Naive thymus-derived CD4-positive, alpha-beta T cell (primary cell): ENCODE results near the gene C2CD2. TPM values are rescaled to one million over a fixed set of nuclear protein-coding genes. Genes with fewer than 3 reads are reported as not detected.

Experiments
- ATAC-seq: fragments of 150-1000 bp; cut with Tn5 transposase; 2 replicates; pipeline ENCODE4 v1.10.0; 2021; ENCODE audit warnings: mild to moderate bottlenecking, moderate library complexity
- CTCF ChIA-PET: fragments of 350-600 bp; sonication (Branson Sonifier 250); formaldehyde crosslinking; loops from one replicate; lab custom pipeline; 2021; ENCODE audit warnings: antibody characterized with exemption; lab: Charles Lee
- POLR2A ChIA-PET: fragments of 350-600 bp; sonication (Branson Sonifier 250); formaldehyde crosslinking; loops from one replicate; lab custom pipeline; 2021; ENCODE audit warnings: antibody characterized with exemption, inconsistent platforms; lab: Charles Lee
- DNase-seq, 9 donors: peaks; one replicate each; pipeline versions ENCODE4 v3.0.0 to v3.0.0-alpha.2; 2020 to 2022; ENCODE audit warnings: mixed read lengths in 1 of 9
- H3K27ac ChIP-seq: one replicate; pipeline ENCODE4 v1.7.0; 2013; ENCODE audit warnings: mild to moderate bottlenecking, low read depth, low read length, moderate library complexity
- H3K27me3 ChIP-seq, 2 donors: one replicate each; pipeline ENCODE4 v1.7.0; 2013; ENCODE audit warnings: low read length in 2 of 2, mild to moderate bottlenecking in 2 of 2, moderate library complexity in 2 of 2; ENCODE audit not compliant: control insufficient read depth in 2 of 2, insufficient read depth in 2 of 2
- H3K36me3 ChIP-seq, 3 experiments: 1 replicate in 2 of 3; 2 replicates in 1 of 3; pipeline ENCODE4 v1.7.0; 2013; ENCODE audit warnings: low read length in 3 of 3, mild to moderate bottlenecking in 3 of 3, moderate library complexity in 1 of 3; ENCODE audit not compliant: insufficient read depth in 3 of 3, control insufficient read depth in 2 of 3
- H3K4me1 ChIP-seq, 2 donors: one replicate each; pipeline ENCODE4 v1.7.0; 2013; ENCODE audit warnings: low read length in 2 of 2, mild to moderate bottlenecking in 2 of 2, moderate library complexity in 1 of 2; ENCODE audit not compliant: control insufficient read depth in 2 of 2, insufficient read depth in 2 of 2
- H3K4me3 ChIP-seq: 2 replicates; pipeline ENCODE4 v1.7.0; 2013; ENCODE audit warnings: mild to moderate bottlenecking, low read length
- H3K9me3 ChIP-seq, 3 experiments: 1 replicate in 2 of 3; 2 replicates in 1 of 3; pipeline ENCODE4 v1.7.0; 2013; ENCODE audit warnings: low read length in 3 of 3; ENCODE audit not compliant: control insufficient read depth in 2 of 3
- H3K27ac Mint-ChIP-seq, 9 donors: one replicate each; pipeline ENCODE4 v1.8.0; 2020 to 2022; ENCODE audit warnings: mixed read lengths in 9 of 9, mild to moderate bottlenecking in 8 of 9, moderate library complexity in 5 of 9, inconsistent platforms in 2 of 9
- H3K27me3 Mint-ChIP-seq, 5 donors: one replicate each; pipeline ENCODE4 v1.8.0; 2021 to 2022; ENCODE audit warnings: mixed read lengths in 5 of 5, mild to moderate bottlenecking in 1 of 5
- H3K36me3 Mint-ChIP-seq, 5 donors: one replicate each; pipeline ENCODE4 v1.8.0; 2020 to 2022; ENCODE audit warnings: mixed read lengths in 5 of 5, mild to moderate bottlenecking in 3 of 5, inconsistent platforms in 1 of 5
- H3K4me1 Mint-ChIP-seq, 7 donors: one replicate each; pipeline ENCODE4 v1.8.0; 2020 to 2022; ENCODE audit warnings: mixed read lengths in 7 of 7, mild to moderate bottlenecking in 3 of 7, inconsistent platforms in 1 of 7
- H3K4me3 Mint-ChIP-seq, 10 donors: one replicate each; pipeline ENCODE4 v1.8.0; 2020 to 2022; ENCODE audit warnings: mild to moderate bottlenecking in 10 of 10, mixed read lengths in 10 of 10, moderate library complexity in 6 of 10, inconsistent platforms in 2 of 10
- H3K9me3 Mint-ChIP-seq, 11 donors: one replicate each; pipeline ENCODE4 v1.8.0; 2020 to 2022; ENCODE audit warnings: mixed read lengths in 11 of 11, mild to moderate bottlenecking in 4 of 11, inconsistent platforms in 1 of 11, moderate library complexity in 1 of 11
- intact Hi-C, 2 donors: fragments of 100-400 bp; cut with micrococcal nuclease; formaldehyde crosslinking; loops; one replicate each; pipeline ENCODE4 v1.15.1; 2023
- polyA plus RNA-seq, 2 donors: library from polyadenylated mRNA; unstranded; fragments of 300-500 nt; fragmentation: Illumina TruSeq; gene quantifications; one replicate each; pipeline ENCODE4 v1.2.3, GENCODE V29; 2021
- total RNA-seq, 6 experiments: library from RNA in 5 of 6; stranded (reverse) in 5 of 6; gene quantifications; 1 replicate in 5 of 6; 2 replicates in 1 of 6; pipeline ENCODE4 v1.2.3 and lab custom pipeline; 2021 to 2026

Gene C2CD2
- total and polyA plus RNA-seq, 7 experiments from 2014 or later, result 2.8 to 14.8 (median 10.0) TPM

DNA sequence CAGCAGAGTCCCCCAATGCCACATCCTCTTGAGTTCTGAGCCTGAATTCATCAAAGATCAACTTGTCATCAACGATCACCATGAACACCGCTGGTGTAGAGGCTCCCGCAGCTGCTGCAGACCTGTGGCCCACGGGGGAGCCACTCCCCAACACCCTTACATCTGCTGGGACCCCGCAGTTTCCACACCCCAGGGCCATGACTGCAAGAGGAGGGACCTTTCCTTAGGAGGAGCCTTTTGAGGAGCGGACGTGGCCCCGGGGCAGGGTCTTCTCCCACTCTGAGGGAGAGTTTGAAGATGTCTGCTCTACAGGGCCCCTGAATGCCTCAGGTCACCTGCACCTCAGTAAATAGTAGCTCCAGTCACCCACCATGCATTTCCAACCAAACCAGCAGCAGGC lies 77.4 kb downstream of the C2CD2 start:
- no peak for DNase-seq
- no peak for ATAC-seq
- Mint-ChIP-seq H3K4me3 (peak overlapping the region in 3 of 10 donors; percentile 37 to 90 (median 90)), H3K9me3 (no peaks in the 10 kb centered on the region), H3K4me1 (peaks cover 22 to 43% (median 34%) of the 10 kb centered on the region in 7 donors), H3K27me3 (no peaks in the 10 kb centered on the region), H3K36me3 (peaks cover 0 to 12% (median 0%) of the 10 kb centered on the region in 5 donors), H3K27ac (peak overlapping the region in 1 of 9 donors; percentile 46)
- no peaks in the 10 kb centered on the region for H3K27me3 ChIP-seq
- POLR2A ChIA-PET, result no interaction called here
- CTCF ChIA-PET, result no interaction called here
- intact Hi-C loops, result loop anchor here (5.0 to 10.0 kb wide), 3 partner anchors 109 to 512 kb away; partner anchors contain the start of genes MX2 (in 1 of the 2) and RIPK4 (in 1 of the 2)
- H3K9me3 ChIP-seq, result no peaks in the 10 kb centered on the region
- no peaks in the 10 kb centered on the region for H3K36me3 ChIP-seq
- peaks cover 9 to 16% of the 10 kb centered on the region in 2 donors for H3K4me1 ChIP-seq
- no peak overlapping the region for H3K27ac ChIP-seq
- no peak overlapping the region for H3K4me3 ChIP-seq

DNA sequence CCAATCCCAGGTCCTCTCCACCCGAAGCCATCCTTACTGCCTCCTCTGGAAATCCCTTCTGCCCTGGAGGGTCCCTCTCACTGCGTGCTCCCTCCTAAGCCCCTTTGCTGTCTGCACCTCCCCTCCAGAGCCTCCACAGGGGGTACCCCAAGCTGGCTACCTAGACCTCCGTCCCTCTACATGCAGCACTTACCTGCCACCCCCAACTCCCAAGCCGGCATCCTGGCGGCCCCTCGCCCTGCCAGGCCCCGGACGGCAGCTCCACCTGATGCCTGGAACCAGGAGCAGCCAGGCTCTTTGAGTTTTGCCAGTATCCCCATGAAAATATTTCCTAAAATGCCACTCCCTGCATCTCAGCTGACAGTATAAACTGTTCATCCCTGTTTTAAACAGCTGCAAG lies 78.7 kb downstream of the C2CD2 start:
- Histone ChIP-seq H3K36me3 (no peaks in the 10 kb centered on the region), H3K4me1 (peaks cover 9 to 16% of the 10 kb centered on the region in 2 donors), H3K27me3 (no peaks in the 10 kb centered on the region), H3K27ac (no peak overlapping the region), H3K9me3 (no peaks in the 10 kb centered on the region), H3K4me3 (no peak overlapping the region)
- intact Hi-C loops, result loop anchor here (5.0 to 10.0 kb wide), 3 partner anchors 108 to 510 kb away; partner anchors contain the start of genes MX2 (in 1 of the 2) and RIPK4 (in 1 of the 2)
- H3K4me3 Mint-ChIP-seq, result no peak overlapping the region
- peaks cover 18 to 43% (median 32%) of the 10 kb centered on the region in 7 donors for H3K4me1 Mint-ChIP-seq
- DNase-seq, result no peak
- H3K27ac Mint-ChIP-seq, result no peak overlapping the region
- peaks cover 0 to 12% (median 0%) of the 10 kb centered on the region in 5 donors for H3K36me3 Mint-ChIP-seq
- no peaks in the 10 kb centered on the region for H3K9me3 Mint-ChIP-seq
- ATAC-seq, result no peak
- POLR2A ChIA-PET, result no interaction called here
- CTCF ChIA-PET, result interaction anchor here (0.8 kb wide), 1 partner anchor 242 kb away, joined by 3 read pairs; no protein-coding TSS in a partner anchor
- no peaks in the 10 kb centered on the region for H3K27me3 Mint-ChIP-seq

GRCh38 chr21:41874611-41875010 lies 79.2 kb downstream of the C2CD2 start:
- intact Hi-C loops, result loop anchor here (5.0 to 10.0 kb wide), 3 partner anchors 107 to 510 kb away; partner anchors contain the start of genes MX2 (in 1 of the 2) and RIPK4 (in 1 of the 2)
- Mint-ChIP-seq H3K27ac (no peak overlapping the region), H3K36me3 (peaks cover 0 to 12% (median 0%) of the 10 kb centered on the region in 5 donors), H3K4me3 (no peak overlapping the region), H3K9me3 (no peaks in the 10 kb centered on the region), H3K4me1 (peaks cover 13 to 40% (median 27%) of the 10 kb centered on the region in 7 donors), H3K27me3 (no peaks in the 10 kb centered on the region)
- DNase-seq, result no peak
- no peak for ATAC-seq
- H3K27ac ChIP-seq, result no peak overlapping the region
- no peaks in the 10 kb centered on the region for H3K27me3 ChIP-seq
- H3K36me3 ChIP-seq, result no peaks in the 10 kb centered on the region
- H3K4me3 ChIP-seq, result no peak overlapping the region
- CTCF ChIA-PET, result no interaction called here
- H3K9me3 ChIP-seq, result no peaks in the 10 kb centered on the region
- H3K4me1 ChIP-seq, result peaks cover 9 to 12% of the 10 kb centered on the region in 2 donors
- POLR2A ChIA-PET, result no interaction called here

DNA sequence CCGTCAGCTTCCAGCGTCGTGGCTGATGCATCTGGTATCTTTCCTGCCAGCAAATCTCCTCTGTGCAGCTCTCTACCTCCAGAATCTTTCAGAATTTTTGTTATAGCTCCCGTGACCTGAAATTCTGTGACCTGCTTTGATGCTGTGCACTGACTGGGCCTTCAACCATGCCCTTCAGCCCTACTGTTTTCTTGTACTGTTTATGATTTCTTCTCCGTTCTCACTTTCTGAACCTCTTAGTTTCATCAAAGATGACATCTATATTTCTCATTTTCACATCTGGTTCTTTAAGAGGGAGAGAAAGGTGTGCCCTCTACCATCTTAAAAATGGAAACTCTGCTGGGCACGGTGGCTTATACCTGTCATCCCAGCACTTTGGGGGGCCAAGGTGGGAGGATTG lies 80.4 kb downstream of the C2CD2 start:
- ChIA-PET POLR2A (no interaction called here), CTCF (no interaction called here)
- Histone ChIP-seq H3K4me3 (no peak overlapping the region), H3K36me3 (no peaks in the 10 kb centered on the region), H3K27me3 (no peaks in the 10 kb centered on the region), H3K4me1 (peaks cover 9 to 12% of the 10 kb centered on the region in 2 donors), H3K27ac (no peak overlapping the region), H3K9me3 (no peaks in the 10 kb centered on the region)
- Mint-ChIP-seq H3K4me3 (no peak overlapping the region), H3K9me3 (no peaks in the 10 kb centered on the region), H3K27ac (peak overlapping the region in 2 of 9 donors; percentile 23 to 30), H3K36me3 (peaks cover 0 to 12% (median 0%) of the 10 kb centered on the region in 5 donors), H3K27me3 (no peaks in the 10 kb centered on the region), H3K4me1 (peaks cover 13 to 40% (median 27%) of the 10 kb centered on the region in 7 donors)
- intact Hi-C loops, result loop anchor here in 1 of 2 donors (10.0 kb wide), 1 partner anchor 509 kb away; the partner anchor contains the start of gene MX2
- DNase-seq (no peak), ATAC-seq (no peak)

- Histone ChIP-seq H3K27ac (no peak overlapping the region), H3K27me3 (no peaks in the 10 kb centered on the region), H3K9me3 (no peaks in the 10 kb centered on the region), H3K4me3 (no peak overlapping the region), H3K36me3 (no peaks in the 10 kb centered on the region), H3K4me1 (peaks cover 7 to 9% of the 10 kb centered on the region in 2 donors)
- intact Hi-C loops, result loop anchor here in 1 of 2 donors (10.0 kb wide), 1 partner anchor 508 kb away; the partner anchor contains the start of gene MX2
- Mint-ChIP-seq H3K27me3 (no peaks in the 10 kb centered on the region), H3K4me3 (no peak overlapping the region), H3K4me1 (peaks cover 10 to 37% (median 27%) of the 10 kb centered on the region in 7 donors), H3K36me3 (peaks cover 0 to 12% (median 0%) of the 10 kb centered on the region in 5 donors), H3K9me3 (no peaks in the 10 kb centered on the region), H3K27ac (no peak overlapping the region)
- ATAC-seq (no peak), DNase-seq (no peak)
- ChIA-PET POLR2A (no interaction called here), CTCF (no interaction called here)
These were observed 80.8 kb downstream of the C2CD2 start for GRCh38 chr21:41873005-41873404.

DNA sequence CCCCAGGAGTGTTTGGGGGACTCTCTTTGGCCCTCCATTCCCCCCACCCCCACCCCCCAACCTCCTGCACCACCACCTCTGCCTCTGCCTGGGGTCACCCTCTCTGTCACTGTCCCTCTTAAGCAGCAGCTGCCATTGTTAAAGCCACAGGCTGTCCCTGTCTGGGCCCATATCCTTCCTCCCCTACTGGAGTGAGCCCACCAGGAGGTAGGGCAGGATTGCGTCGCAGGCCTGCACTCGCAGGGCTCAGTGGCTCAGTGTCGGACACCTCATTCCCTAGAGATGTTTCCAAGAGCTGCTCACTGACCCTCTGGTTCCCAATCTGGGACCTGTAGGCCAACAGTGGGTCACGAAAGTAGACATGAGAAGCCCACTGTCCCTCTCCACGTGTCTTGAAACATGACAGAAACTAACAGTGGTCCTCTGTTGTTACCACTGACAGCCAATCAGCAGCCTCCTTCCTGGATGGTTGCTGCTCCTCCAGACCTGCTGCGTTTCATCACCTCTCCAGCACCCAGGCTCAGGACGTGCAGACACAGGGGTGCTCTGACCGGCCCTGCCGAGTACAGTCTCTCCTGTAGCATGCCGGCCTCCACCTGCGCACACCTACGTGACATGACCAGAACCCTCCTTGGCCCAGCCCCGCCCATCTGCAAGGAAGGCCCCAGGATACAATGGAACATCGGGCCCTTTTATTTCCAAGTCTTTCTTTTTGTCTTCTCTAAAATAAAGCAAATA lies 82.4 kb downstream of the C2CD2 start:
- Histone ChIP-seq H3K27me3 (no peaks in the 10 kb centered on the region), H3K4me3 (no peak overlapping the region), H3K27ac (no peak overlapping the region), H3K4me1 (no peaks in the 10 kb centered on the region), H3K9me3 (no peaks in the 10 kb centered on the region), H3K36me3 (no peaks in the 10 kb centered on the region)
- DNase-seq (no peak), ATAC-seq (no peak)
- peaks cover 0 to 25% (median 11%) of the 10 kb centered on the region in 7 donors for H3K4me1 Mint-ChIP-seq
- H3K27me3 Mint-ChIP-seq, result no peaks in the 10 kb centered on the region
- H3K9me3 Mint-ChIP-seq, result no peaks in the 10 kb centered on the region
- H3K4me3 Mint-ChIP-seq, result no peak overlapping the region
- intact Hi-C loops, result loop anchor here in 1 of 2 donors (10.0 kb wide), 1 partner anchor 507 kb away; the partner anchor contains the start of gene MX2
- POLR2A ChIA-PET, result no interaction called here
- H3K27ac Mint-ChIP-seq, result peak overlapping the region in 1 of 9 donors; percentile 86
- H3K36me3 Mint-ChIP-seq, result peaks cover 0 to 12% (median 0%) of the 10 kb centered on the region in 5 donors
- CTCF ChIA-PET, result interaction anchor here (0.6 kb wide), 1 partner anchor 34 kb away, joined by 3 read pairs; no protein-coding TSS in a partner anchor
